ENCODE data around the gene SP110.
"Not testable (repeated sequence)": the region's sequence is repeated elsewhere in the genome, so short reads cannot be mapped to it uniquely, and the experiment has no call there.

SP110 gene

DNA sequence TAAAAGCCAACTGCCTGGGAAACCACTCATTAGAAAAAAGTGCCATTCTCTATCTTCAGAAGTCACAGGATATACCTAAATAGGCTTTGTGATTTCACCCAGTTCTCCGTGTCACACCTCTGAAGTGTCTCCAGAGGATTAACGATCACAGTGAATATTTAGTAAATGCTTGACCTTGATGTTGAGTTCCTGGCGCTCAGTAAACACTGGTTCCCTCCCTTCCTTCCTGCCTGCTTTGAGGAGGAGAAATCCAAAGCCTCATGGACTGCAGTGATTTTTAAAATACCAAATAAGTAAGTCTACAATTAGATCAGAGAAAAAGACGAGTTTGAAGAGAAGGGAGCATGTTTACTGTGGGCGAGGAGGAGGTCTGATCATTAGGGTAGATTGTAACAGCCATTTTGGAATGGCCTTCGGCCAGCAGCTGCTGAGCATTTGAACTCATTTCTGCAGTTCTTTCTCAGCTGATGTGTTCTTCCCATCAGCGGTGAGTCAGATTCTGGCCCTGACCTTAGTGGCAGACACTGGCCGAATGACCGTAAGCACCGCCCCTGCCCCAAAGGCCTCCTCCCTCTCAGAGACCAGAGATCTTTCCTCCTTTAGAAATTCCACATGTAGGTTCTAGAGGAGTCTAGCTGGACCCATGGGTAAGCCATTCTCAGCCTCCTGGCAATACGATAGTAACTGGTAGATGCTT lies 89.0 kb downstream of the SP110 start:
- TF ChIP-seq, protein P1, sequence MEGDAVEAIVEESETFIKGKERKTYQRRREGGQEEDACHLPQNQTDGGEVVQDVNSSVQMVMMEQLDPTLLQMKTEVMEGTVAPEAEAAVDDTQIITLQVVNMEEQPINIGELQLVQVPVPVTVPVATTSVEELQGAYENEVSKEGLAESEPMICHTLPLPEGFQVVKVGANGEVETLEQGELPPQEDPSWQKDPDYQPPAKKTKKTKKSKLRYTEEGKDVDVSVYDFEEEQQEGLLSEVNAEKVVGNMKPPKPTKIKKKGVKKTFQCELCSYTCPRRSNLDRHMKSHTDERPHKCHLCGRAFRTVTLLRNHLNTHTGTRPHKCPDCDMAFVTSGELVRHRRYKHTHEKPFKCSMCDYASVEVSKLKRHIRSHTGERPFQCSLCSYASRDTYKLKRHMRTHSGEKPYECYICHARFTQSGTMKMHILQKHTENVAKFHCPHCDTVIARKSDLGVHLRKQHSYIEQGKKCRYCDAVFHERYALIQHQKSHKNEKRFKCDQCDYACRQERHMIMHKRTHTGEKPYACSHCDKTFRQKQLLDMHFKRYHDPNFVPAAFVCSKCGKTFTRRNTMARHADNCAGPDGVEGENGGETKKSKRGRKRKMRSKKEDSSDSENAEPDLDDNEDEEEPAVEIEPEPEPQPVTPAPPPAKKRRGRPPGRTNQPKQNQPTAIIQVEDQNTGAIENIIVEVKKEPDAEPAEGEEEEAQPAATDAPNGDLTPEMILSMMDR (conservative IDR thresholded peaks at IDR 0.05; ENCODE audit: low read depth, low read length): no peak
- DNase-seq (ENCODE audit: low read depth): peak; percentile 98
- no peak overlapping the region for H3K4me3 ChIP-seq (ENCODE audit: low read depth, low read length)

DNA sequence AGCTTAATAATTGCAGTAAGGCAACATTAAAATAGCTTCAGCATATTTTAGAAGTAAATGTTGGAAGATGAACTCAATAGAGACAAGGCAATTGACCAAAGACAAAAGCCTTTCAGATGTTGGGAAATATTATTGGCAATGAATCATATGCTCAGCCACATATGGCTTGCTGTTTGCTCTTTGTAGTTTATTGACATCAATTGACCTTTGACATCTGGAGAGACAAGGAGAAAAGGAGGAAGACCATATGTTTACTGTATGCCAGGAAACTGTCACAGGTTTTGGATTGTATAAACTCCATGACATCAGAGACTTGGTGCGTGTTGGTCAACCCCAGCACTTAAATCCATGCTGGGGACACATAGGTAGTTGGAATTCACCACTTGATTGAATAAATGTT lies 90.4 kb downstream of the SP110 start:
- H3K4me3 ChIP-seq (ENCODE audit: low read depth, low read length): no peak overlapping the region
- TF ChIP-seq, protein P1 (conservative IDR thresholded peaks at IDR 0.05; ENCODE audit: low read depth, low read length): no peak
- DNase-seq (ENCODE audit: low read depth): peak; percentile 11

DNA sequence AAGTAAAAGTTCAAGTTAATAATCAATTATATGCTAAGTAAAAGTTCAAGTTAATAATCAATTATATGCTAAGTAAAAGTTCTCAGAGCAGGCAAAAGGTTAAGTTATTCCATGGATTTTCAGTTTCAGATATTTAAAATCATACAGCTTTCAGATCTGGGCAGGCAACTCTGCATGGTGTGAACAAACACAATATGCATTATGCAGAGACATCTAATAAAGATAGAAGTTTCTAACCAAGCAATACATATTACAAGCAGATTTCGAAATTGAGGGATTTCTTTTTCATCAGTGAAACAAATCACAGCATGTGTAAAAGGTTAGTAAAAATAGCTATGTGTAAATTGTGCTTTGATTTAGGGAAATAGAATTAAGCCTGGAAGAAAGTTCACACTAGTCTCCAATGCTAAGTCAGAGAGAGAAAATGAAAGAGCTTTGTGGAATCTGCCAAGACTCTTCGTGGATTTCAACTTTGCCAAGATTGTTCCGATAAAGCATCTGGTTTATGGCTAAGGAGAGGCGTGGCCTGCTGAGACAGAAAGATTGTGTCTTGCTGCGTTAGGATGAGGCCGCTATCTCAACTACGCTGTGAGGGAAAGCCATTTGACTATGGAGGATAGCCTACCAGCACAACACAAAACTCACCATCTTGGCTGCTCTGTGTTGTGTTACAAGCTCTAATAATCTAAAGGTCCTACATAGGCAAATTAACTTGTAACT lies 91.0 kb downstream of the SP110 start:
- TF ChIP-seq, protein P1 (conservative IDR thresholded peaks at IDR 0.05; ENCODE audit: low read depth, low read length): no peak
- H3K4me3 ChIP-seq (ENCODE audit: low read depth, low read length): no peak overlapping the region
- DNase-seq (ENCODE audit: low read depth): peak; percentile 50

DNA sequence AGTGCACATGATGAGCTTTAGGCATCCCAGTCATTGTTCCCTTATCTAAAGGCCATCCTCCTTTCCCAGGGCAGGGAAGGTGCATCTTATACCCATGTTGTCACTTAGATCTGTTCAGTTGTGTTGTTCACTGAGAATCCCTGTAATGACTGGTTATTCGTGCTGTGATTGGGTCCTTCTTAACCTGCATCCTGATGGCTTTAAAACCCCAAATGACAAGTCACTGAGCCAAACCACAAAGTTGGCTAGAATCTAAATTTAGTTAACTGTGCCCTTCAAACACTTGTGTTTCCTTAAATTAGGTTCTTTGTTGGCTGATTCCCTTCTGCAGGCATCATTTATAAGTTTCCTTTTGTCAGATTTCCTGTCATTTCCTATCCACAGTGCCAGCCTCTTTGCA lies 92.6 kb downstream of the SP110 start:
- DNase-seq (ENCODE audit: low read depth): no peak
- no peak overlapping the region for H3K4me3 ChIP-seq (ENCODE audit: low read depth, low read length)
- TF ChIP-seq, protein P1 (conservative IDR thresholded peaks at IDR 0.05; ENCODE audit: low read depth, low read length): no peak

DNA sequence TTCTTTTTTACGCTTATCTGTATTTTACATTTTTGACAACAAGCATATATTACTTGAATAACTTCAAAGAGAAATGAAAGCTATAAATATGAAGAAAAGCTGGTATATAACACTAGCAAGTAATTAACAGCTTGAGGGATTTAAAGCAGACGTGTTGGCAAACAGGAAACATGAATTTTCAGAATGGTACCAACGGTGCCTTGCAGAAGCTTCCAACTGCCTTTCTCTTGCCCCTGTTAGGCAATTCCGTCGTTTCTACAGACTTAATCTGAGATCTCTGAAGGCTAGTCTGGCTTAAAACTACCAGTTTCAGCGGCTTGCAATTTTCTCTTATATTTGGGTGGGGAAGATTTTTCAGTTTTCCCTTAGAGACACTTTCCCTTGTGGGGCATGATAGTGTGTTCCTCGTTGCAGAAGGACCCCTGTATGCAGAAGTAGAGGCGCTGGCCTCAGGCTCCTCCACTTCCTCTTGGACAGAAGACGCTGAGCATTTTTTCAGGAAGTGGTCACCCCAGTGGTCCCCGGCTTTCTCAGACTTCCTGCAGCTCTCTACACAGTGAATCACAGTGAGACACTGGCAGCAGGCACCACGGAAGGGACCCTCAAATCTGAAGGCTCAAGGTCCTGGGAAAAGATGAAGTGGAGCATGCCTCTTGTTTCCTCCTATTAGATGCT lies 94.9 kb downstream of the SP110 start:
- DNase-seq (ENCODE audit: low read depth): no peak
- H3K4me3 ChIP-seq (ENCODE audit: low read depth, low read length): no peak overlapping the region
- TF ChIP-seq, protein P1 (conservative IDR thresholded peaks at IDR 0.05; ENCODE audit: low read depth, low read length): no peak

DNA sequence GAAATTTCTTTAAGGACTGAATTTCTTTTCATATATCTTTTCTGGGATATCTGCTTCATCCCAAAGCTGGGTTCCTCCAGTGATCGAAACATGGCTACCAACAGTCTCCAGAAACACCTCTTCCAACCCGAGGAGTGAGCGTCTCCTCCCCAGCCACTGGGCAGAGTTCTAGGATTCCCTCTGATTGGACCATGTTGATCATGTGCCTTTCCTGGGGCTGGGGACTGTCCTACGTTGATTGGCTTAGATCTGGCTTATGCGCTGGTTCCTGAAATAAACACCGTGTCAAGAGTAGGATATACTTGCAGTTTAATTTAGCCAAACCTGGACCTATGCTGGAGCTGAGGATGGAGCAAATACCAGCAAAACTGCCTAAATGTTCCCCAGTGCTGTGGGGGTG lies 95.5 kb downstream of the SP110 start:
- TF ChIP-seq, protein P1 (conservative IDR thresholded peaks at IDR 0.05; ENCODE audit: low read depth, low read length): no peak
- no peak for DNase-seq (ENCODE audit: low read depth)
- H3K4me3 ChIP-seq (ENCODE audit: low read depth, low read length): no peak overlapping the region

DNA sequence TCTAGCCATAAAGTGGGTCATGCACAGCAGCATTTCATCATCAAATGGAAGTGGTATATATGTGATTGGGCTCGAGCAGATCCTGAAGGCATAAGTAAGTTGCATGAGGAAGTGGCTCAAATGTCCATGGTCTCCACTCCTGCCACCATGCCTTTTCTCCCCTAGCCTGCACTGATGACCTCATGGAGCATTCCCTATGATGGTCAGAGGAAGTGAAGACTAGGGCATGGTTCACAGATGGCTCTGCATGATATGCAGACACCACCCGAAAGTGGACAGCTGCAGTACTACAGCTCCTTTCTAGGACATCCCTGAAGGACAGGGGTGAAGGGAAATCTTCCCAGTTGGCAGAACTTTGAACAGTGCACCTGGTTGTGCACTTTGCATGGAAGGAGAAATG lies 99.4 kb downstream of the SP110 start:
- DNase-seq (ENCODE audit: low read depth); H3K4me3 ChIP-seq (ENCODE audit: low read depth, low read length): not testable (repeated sequence)

DNA sequence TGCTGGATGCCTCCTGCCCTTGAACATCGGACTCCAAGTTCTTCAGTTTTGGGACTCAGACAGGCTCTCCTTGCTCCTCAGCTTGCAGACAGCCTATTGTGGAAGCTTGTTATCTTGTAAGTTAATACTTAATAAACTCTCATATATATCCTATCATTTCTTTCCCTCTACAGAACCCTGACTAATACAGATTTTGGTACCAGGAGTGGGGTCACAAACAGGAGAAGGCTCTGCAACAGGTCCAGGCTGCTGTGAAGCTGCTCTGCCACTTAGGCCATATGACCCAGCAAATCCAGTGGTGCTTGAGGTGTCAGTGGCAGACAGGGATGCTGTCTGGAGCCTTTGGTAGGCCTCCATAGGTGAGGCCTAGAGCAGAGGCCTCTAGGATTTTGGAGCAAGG lies 100.0 kb downstream of the SP110 start:
- not testable (repeated sequence) for DNase-seq (ENCODE audit: low read depth); H3K4me3 ChIP-seq (ENCODE audit: low read depth, low read length)

Data from choroid plexus epithelial cell (primary cell).